Skeletal muscle satellite cell (primary cell): Measurements from ENCODE around the gene EIF4A3.
A peak's percentile ranks its signal among the peaks of the same experiment; 100 is the strongest.

Source experiments
- H3K27me3 ChIP-seq: 2 replicates; pipeline ENCODE4 v1.7.0; 2013; ENCODE audit warnings: low read length; ENCODE audit not compliant: control insufficient read depth, insufficient read depth
- H3K36me3 ChIP-seq: 2 replicates; pipeline ENCODE4 v1.7.0; 2013; ENCODE audit warnings: mild to moderate bottlenecking, control low read depth, low read length; ENCODE audit not compliant: insufficient read depth
- H3K4me1 ChIP-seq: 2 replicates; pipeline ENCODE4 v1.7.0; 2013; ENCODE audit warnings: low read length; ENCODE audit not compliant: control insufficient read depth, insufficient read depth
- H3K4me2 ChIP-seq: 2 replicates; pipeline ENCODE4 v1.7.0; 2013; ENCODE audit warnings: mild to moderate bottlenecking, low read length
- H3K4me3 ChIP-seq: 2 replicates; pipeline ENCODE4 v1.7.0; 2013; ENCODE audit warnings: low read length
- H3K9ac ChIP-seq: 2 replicates; pipeline ENCODE4 v1.7.0; 2013; ENCODE audit warnings: mild to moderate bottlenecking, low read depth, low read length, moderate library complexity
- H3K9me3 ChIP-seq: replicated peaks from 2 replicates; pipeline ENCODE4 v1.7.0; 2013; ENCODE audit warnings: mild to moderate bottlenecking, control low read depth, low read length

EIF4A3 gene

GRCh38 chr17:80102664-80103448 lies 44.1 kb downstream of the EIF4A3 start:
- Histone ChIP-seq H3K9me3 (no peaks in the 10 kb centered on the region), H3K9ac (no peak overlapping the region), H3K27me3 (peaks cover 10% of the 10 kb centered on the region), H3K4me2 (peak overlapping the region; percentile 100), H3K4me3 (peak overlapping the region; percentile 99), H3K36me3 (no peaks in the 10 kb centered on the region), H3K4me1 (peaks cover 9% of the 10 kb centered on the region)

GRCh38 chr17:80101946-80102663 lies 44.8 kb downstream of the EIF4A3 start:
- H3K27me3 ChIP-seq, result peaks cover 10% of the 10 kb centered on the region
- peak overlapping the region; percentile 94 for H3K9ac ChIP-seq

GRCh38 chr17:80101011-80101945 lies 45.6 kb downstream of the EIF4A3 start, which contains the start of gene GAA:
Gene GAA, plus strand, starts transcription at chr17:80101581. Its CDS starts 3,006 bp downstream, at chr17:80104587.
- Histone ChIP-seq H3K9me3 (no peaks in the 10 kb centered on the region), H3K4me1 (peaks cover 9% of the 10 kb centered on the region), H3K4me3 (peak within 1 kb of the TSS; percentile 99), H3K4me2 (peak within 1 kb of the TSS; percentile 100), H3K9ac (peak within 1 kb of the TSS; percentile 94), H3K36me3 (no peaks in the 10 kb centered on the region), H3K27me3 (peaks cover 10% of the 10 kb centered on the region)

More at GRCh38 chr17:80101946-80102663, 44.8 kb downstream of the EIF4A3 start:
- no peaks in the 10 kb centered on the region for H3K9me3 ChIP-seq
- H3K4me1 ChIP-seq, result peaks cover 9% of the 10 kb centered on the region
- no peaks in the 10 kb centered on the region for H3K36me3 ChIP-seq
- peak overlapping the region; percentile 99 for H3K4me3 ChIP-seq
- H3K4me2 ChIP-seq, result peak overlapping the region; percentile 100

GRCh38 chr17:80100035-80100323 lies 46.9 kb downstream of the EIF4A3 start:
- H3K9ac ChIP-seq, result no peak overlapping the region
- H3K36me3 ChIP-seq, result no peaks in the 10 kb centered on the region
- H3K9me3 ChIP-seq, result no peaks in the 10 kb centered on the region
- H3K4me1 ChIP-seq, result peaks cover 9% of the 10 kb centered on the region
- peaks cover 3% of the 10 kb centered on the region for H3K27me3 ChIP-seq
- no peak overlapping the region for H3K4me2 ChIP-seq
- no peak overlapping the region for H3K4me3 ChIP-seq

- Histone ChIP-seq H3K4me2 (no peak overlapping the region), H3K4me1 (peaks cover 9% of the 10 kb centered on the region), H3K9me3 (no peaks in the 10 kb centered on the region), H3K9ac (no peak overlapping the region), H3K27me3 (peaks cover 3% of the 10 kb centered on the region), H3K36me3 (no peaks in the 10 kb centered on the region), H3K4me3 (no peak overlapping the region)
Observed at GRCh38 chr17:80099291-80100034, 47.5 kb downstream of the EIF4A3 start.

GRCh38 chr17:80097844-80098691 lies 48.9 kb downstream of the EIF4A3 start:
- no peak overlapping the region for H3K4me2 ChIP-seq
- H3K9ac ChIP-seq, result no peak overlapping the region
- no peaks in the 10 kb centered on the region for H3K9me3 ChIP-seq
- peaks cover 6% of the 10 kb centered on the region for H3K27me3 ChIP-seq
- H3K4me1 ChIP-seq, result peaks cover 9% of the 10 kb centered on the region
- H3K4me3 ChIP-seq, result no peak overlapping the region
- no peaks in the 10 kb centered on the region for H3K36me3 ChIP-seq

GRCh38 chr17:80097127-80097621 lies 49.8 kb downstream of the EIF4A3 start:
- Histone ChIP-seq H3K36me3 (no peaks in the 10 kb centered on the region), H3K27me3 (peaks cover 12% of the 10 kb centered on the region), H3K4me1 (peaks cover 7% of the 10 kb centered on the region), H3K4me2 (no peak overlapping the region), H3K9ac (no peak overlapping the region), H3K9me3 (no peaks in the 10 kb centered on the region), H3K4me3 (no peak overlapping the region)

- Histone ChIP-seq H3K4me1 (peaks cover 4% of the 10 kb centered on the region), H3K9ac (no peak overlapping the region), H3K27me3 (peaks cover 12% of the 10 kb centered on the region), H3K9me3 (no peaks in the 10 kb centered on the region), H3K36me3 (no peaks in the 10 kb centered on the region), H3K4me2 (no peak overlapping the region), H3K4me3 (no peak overlapping the region)
Observed at GRCh38 chr17:80096561-80097021, 50.3 kb downstream of the EIF4A3 start.

- H3K4me1 ChIP-seq, result peaks cover 4% of the 10 kb centered on the region
- no peaks in the 10 kb centered on the region for H3K9me3 ChIP-seq
- no peaks in the 10 kb centered on the region for H3K36me3 ChIP-seq
- H3K4me3 ChIP-seq, result no peak overlapping the region
- H3K27me3 ChIP-seq, result peaks cover 12% of the 10 kb centered on the region
- no peak overlapping the region for H3K9ac ChIP-seq
- H3K4me2 ChIP-seq, result no peak overlapping the region
Observed at GRCh38 chr17:80095844-80096475, 51.0 kb downstream of the EIF4A3 start.
